Cardiac fibroblast (primary cell): ENCODE data around the gene GNG7.
"Not testable (repeated sequence)": the region's sequence is repeated elsewhere in the genome, so short reads cannot be mapped to it uniquely, and the experiment has no call there.

ENCODE experiments used
- DNase-seq, 2 donors: peaks; one replicate each; pipeline versions ENCODE4 v3.0.0 to v3.0.0-alpha.2; 2010; ENCODE audit warnings: low read depth in 2 of 2
- H3K4me3 ChIP-seq, 2 donors: replicated peaks in 1 of 2; 1 replicate in 1 of 2; 2 replicates in 1 of 2; pipeline ENCODE4 v1.5.1; 2011; ENCODE audit warnings: low read depth in 2 of 2, low read length in 2 of 2, mild to moderate bottlenecking in 2 of 2, moderate library complexity in 1 of 2
- TF ChIP-seq, protein P1 (sequence below): IDR thresholded peaks from one replicate; pipeline ENCODE4 v1.5.1; 2011; ENCODE audit warnings: low read depth, mild to moderate bottlenecking, low read length, inconsistent platforms

The GNG7 gene

GRCh38 chr19:2577722-2578335, 124.7 kb downstream of the GNG7 start:
- peak; percentile 24 to 30 for DNase-seq
- H3K4me3 ChIP-seq = no peak overlapping the region
- TF ChIP-seq, protein P1, sequence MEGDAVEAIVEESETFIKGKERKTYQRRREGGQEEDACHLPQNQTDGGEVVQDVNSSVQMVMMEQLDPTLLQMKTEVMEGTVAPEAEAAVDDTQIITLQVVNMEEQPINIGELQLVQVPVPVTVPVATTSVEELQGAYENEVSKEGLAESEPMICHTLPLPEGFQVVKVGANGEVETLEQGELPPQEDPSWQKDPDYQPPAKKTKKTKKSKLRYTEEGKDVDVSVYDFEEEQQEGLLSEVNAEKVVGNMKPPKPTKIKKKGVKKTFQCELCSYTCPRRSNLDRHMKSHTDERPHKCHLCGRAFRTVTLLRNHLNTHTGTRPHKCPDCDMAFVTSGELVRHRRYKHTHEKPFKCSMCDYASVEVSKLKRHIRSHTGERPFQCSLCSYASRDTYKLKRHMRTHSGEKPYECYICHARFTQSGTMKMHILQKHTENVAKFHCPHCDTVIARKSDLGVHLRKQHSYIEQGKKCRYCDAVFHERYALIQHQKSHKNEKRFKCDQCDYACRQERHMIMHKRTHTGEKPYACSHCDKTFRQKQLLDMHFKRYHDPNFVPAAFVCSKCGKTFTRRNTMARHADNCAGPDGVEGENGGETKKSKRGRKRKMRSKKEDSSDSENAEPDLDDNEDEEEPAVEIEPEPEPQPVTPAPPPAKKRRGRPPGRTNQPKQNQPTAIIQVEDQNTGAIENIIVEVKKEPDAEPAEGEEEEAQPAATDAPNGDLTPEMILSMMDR = no peak

- peak; percentile 96 to 97 for DNase-seq
- TF ChIP-seq, protein P1 = no peak
- no peak overlapping the region for H3K4me3 ChIP-seq
These were observed 126.6 kb downstream of the GNG7 start for GRCh38 chr19:2575734-2576481.

DNA sequence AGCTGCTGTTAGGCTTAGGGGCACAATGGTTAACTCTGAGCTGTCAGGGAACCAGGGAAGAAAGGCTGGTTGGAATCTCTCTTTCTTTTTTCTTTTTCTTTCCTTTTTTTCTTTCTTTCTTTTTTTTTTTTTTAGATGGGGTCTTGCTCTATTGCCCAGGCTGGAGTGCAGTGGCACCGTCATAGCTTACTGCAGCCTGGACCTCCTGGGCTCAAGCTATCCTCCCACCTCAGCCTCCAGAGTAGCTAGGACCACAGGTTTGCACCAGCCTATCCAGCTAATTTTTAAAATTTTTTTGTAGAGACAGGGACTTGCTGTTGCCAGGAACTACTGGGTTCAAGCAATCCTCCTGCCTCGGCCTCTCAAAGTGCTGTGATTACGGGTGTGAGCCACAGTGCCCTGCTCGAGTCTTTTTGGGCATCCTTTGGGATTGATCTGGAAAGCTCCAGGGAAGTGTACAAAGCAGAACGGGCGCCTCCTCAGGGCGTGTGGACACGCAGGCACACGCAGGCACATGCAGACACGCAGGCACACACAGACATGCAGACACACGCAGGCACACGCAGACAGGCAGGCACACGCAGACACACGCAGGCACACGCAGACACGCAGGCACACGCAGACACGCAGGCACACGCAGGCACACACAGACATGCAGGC, 127.4 kb downstream of the GNG7 start:
- TF ChIP-seq, protein P1 = no peak
- no peak for DNase-seq
- H3K4me3 ChIP-seq = no peak overlapping the region

GRCh38 chr19:2574478-2574931, 128.0 kb downstream of the GNG7 start:
- H3K4me3 ChIP-seq = no peak overlapping the region
- TF ChIP-seq, protein P1 = no peak
- DNase-seq = no peak

DNA sequence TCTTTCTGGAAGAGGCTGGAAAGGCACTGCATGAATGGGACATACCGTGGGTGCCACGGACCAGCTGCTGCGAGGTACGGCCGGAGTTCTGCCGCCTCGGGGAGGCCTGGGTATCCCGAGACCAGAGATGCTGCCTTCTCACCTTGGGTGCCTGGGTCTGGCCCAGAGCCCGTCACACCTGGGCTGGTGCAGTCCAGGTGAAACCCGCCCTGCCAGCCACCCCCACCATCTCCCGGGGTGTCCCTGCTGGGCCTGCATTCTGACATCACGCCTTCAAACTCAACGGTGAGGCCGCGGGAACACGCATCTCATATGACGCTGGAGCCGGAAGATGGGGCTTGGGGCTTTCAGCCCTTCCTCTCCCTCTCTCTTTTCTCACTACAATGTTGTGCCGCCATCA, 128.6 kb downstream of the GNG7 start:
- H3K4me3 ChIP-seq = no peak overlapping the region
- DNase-seq = no peak
- TF ChIP-seq, protein P1 = no peak

DNA sequence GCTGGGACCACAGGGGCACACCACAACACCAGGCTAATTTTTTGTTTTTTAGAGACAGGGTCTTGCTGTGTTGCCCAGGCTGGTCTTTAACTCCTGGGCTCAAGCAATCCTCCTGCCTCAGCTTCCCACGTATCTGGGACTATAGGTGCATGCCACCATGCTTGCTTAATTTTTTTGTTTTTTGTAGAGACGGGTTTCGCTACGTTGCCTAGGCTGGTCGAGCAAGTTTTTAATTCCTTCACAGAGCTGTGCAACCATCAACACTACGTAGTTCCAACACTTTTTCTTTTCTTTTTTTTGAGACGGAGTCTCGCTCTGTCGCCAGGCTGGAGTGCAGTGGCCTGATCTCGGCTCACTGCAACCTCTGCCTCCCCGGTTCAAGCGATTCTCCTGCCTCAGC, 130.3 kb downstream of the GNG7 start:
- H3K4me3 ChIP-seq, DNase-seq: not testable (repeated sequence)

DNA sequence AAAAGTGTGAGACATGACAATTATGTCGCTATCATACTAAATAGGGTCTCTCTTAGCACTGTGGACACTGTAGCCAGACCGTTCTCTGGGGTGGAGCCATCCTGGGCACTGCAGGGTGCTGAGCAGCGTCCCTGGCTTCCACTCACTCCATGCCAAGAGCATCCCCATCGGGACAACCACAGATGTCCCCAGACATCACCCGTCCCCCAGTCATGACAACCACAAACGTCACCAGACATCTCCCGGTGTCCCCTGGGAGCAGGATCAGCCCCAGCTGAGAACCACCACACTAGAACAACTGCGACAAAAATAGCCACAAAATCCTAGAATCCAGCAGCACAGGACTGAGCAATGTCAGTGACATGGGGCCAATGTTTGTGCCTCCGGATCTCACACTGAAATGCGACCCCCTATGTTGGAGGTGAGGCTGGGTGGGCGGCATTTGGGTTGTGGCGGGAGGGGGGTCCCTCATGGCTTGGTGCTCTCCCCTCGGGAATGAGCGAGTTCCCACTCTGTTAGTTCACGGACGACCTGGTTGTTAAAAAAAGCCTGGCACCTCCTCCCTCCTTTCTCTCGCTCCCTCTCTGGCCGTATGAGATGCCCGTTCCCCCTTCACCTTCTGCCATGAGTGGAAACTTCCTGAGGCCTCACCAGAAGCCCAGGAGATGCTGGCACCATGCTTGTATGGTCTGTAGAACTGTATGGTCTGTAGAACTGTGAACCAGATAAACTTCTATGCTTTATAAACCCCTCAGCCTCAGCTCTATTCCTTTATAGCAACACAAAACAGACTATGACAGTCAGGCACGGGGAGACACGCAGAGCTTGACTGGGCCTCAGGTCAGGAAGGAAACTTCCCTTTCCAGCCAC, 132.7 kb downstream of the GNG7 start:
- H3K4me3 ChIP-seq = no peak overlapping the region
- no peak for DNase-seq
- TF ChIP-seq, protein P1 = no peak
